ENCODE data around the gene ABCC1. TPM values are rescaled to one million over a fixed set of nuclear protein-coding genes. Genes with fewer than 3 reads are reported as not detected.
A peak's percentile ranks its signal among the peaks of the same experiment; 100 is the strongest.

The ABCC1 gene
- total and polyA plus RNA-seq, 2 of the 8 experiments (the other 6 are each of a cell fraction or from before 2014, with no cell fraction given) = 42.6 to 66.8 TPM

DNA sequence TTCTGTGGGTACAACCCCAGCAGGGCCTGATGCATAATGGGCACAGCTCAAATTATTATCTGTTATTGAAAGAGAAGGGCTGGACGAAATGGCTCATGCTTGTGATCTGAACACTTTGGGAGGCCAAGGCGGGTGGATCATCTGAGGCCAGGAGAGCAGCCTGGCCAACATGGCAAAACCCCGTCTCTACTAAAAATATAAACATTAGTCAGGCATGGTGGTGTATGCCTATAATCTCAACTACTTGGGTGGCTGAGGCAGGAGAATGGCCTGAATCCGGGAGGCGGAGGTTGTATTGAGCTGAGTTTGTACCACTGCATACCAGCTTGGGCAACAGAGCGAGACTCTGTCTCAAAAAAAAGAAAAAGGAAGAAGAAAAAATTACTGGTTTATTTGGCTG lies 100.7 kb downstream of the ABCC1 start:
- H3K56ac ChIP-seq (replicated peaks; ENCODE audit: insufficient read length, low read depth, low read length) = no peak overlapping the region
- H4K5ac ChIP-seq (ENCODE audit: insufficient read length, low read depth, low read length) = no peak overlapping the region
- 98% methylated on average over 6 of the region's 6 CpGs; no CpG with 5 or more reads in 1 of the 2 experiments for WGBS, 2 experiments (ENCODE audit: extremely low coverage in 1 of 2, insufficient coverage in 1 of 2, insufficient read length in 1 of 2, insufficient replicate concordance in 2 of 2, low coverage in 1 of 2, low lambda C conversion rate in 2 of 2, missing lambda C conversion rate in 1 of 2)
- ChIA-PET POLR2A (ENCODE audit: partially characterized antibody) (no interaction called here), CTCF (ENCODE audit: partially characterized antibody) (interaction anchor here (0.9 to 1.0 kb wide), 3 partner anchors 10 to 175 kb away, joined by 3 to 5 read pairs (median 4); no protein-coding TSS in a partner anchor)
- H2BK15ac ChIP-seq (ENCODE audit: low read length) = no peak overlapping the region
- no peak overlapping the region for H3K18ac ChIP-seq (ENCODE audit: extremely low read depth, low read length)
- peaks cover 24 to 72% (median 47%) of the 10 kb centered on the region in 4 experiments for H3K36me3 ChIP-seq (ENCODE audit: control insufficient read depth in 2 of 4, insufficient read depth in 4 of 4, low read length in 3 of 4)
- H2BK20ac ChIP-seq (ENCODE audit: low read length) = no peak overlapping the region
- no peak overlapping the region for H3K14ac ChIP-seq (ENCODE audit: insufficient read length)
- no peak overlapping the region for H2BK12ac ChIP-seq (ENCODE audit: low read depth, low read length)
- no peak overlapping the region for H2AFZ ChIP-seq (ENCODE audit: low read length)
- H2BK5ac ChIP-seq (ENCODE audit: low read depth, low read length) = no peak overlapping the region
- H3K4me1 ChIP-seq (replicated peaks in 1 of 4; ENCODE audit: control insufficient read depth in 3 of 4, insufficient read depth in 4 of 4, low read length in 3 of 4) = no peaks in the 10 kb centered on the region
- H4K20me1 ChIP-seq (replicated peaks in 1 of 2; ENCODE audit: control insufficient read depth in 1 of 2, insufficient read depth in 2 of 2, low read length in 2 of 2) = peaks cover 2 to 3% of the 10 kb centered on the region in 2 experiments
- no peak for TF ChIP-seq TAF7 (optimal IDR thresholded peaks at IDR 0.05; ENCODE audit: borderline replicate concordance, low read depth, low read length)
- no peak for TF ChIP-seq RFX5 (IDR thresholded peaks at IDR 0.05; ENCODE audit: borderline replicate concordance, low read depth, low read length)
- no peak for TF ChIP-seq KDM5A (IDR thresholded peaks at IDR 0.05; ENCODE audit: low read length)
- no peak overlapping the region for H3K23ac ChIP-seq (ENCODE audit: insufficient read length)
- no peaks in the 10 kb centered on the region for H3K9me3 ChIP-seq (ENCODE audit: insufficient read depth in 2 of 2, low read depth in 1 of 2, low read length in 1 of 2)
- no peak overlapping the region for H3K9ac ChIP-seq (replicated peaks in 1 of 4; ENCODE audit: extremely low read depth in 1 of 4, low read depth in 3 of 4, low read length in 3 of 4)
- H3K79me2 ChIP-seq (ENCODE audit: control insufficient read depth in 1 of 2, insufficient read depth in 2 of 2, low read length in 2 of 2) = no peaks in the 10 kb centered on the region
- no peaks in the 10 kb centered on the region; the same call in 1 of the 2 replicates for H3K79me1 ChIP-seq (ENCODE audit: low read depth, low read length)
- H3K27me3 ChIP-seq (replicated peaks in 1 of 4; ENCODE audit: control insufficient read depth in 3 of 4, extremely low read depth in 1 of 4, insufficient read depth in 3 of 4, low read length in 3 of 4) = no peaks in the 10 kb centered on the region
- no peak for DNase-seq (ENCODE audit: low read depth in 1 of 2, low spot score in 2 of 2)
- H4K8ac ChIP-seq (ENCODE audit: extremely low read depth, insufficient read depth, low read length) = no peak overlapping the region
- H3K4me3 ChIP-seq (ENCODE audit: extremely low read depth in 1 of 4, insufficient read depth in 2 of 4, low read depth in 3 of 4, low read length in 4 of 4) = no peak overlapping the region
- no peaks in the 10 kb centered on the region for H3K23me2 ChIP-seq (ENCODE audit: low read depth, low read length)
- no peak overlapping the region for H3K27ac ChIP-seq (ENCODE audit: low read depth, low read length)
- no peak overlapping the region for H4K91ac ChIP-seq (replicated peaks; ENCODE audit: insufficient read length, low read length)
- peak overlapping the region; percentile 32 for H3K4ac ChIP-seq (replicated peaks; ENCODE audit: insufficient read length, low read depth, low read length)
- no peak overlapping the region for H3K4me2 ChIP-seq (ENCODE audit: insufficient read depth in 1 of 2, low read depth in 2 of 2, low read length in 2 of 2)
- no peak for FAIRE-seq
- no peak overlapping the region for H2AK5ac ChIP-seq (ENCODE audit: low read depth, low read length)
- no peak overlapping the region for H2BK120ac ChIP-seq (replicated peaks; ENCODE audit: low read depth, low read length)
